HepG2 (cell line): ENCODE data around the gene CRYZL1. TPM values are rescaled to one million over a fixed set of nuclear protein-coding genes. Genes with fewer than 3 reads are reported as not detected.

Experiments
- ATAC-seq: fragments of 200-7000 bp; cut with Tn5 transposase; 3 replicates; pipeline ENCODE4 v1.9.1; 2020; ENCODE audit warnings: mild to moderate bottlenecking, moderate library complexity
- BruUV-seq: library from RNA; stranded (reverse); fragments of 400-500 nt; replicated peaks from 2 replicates; lab custom pipeline; 2021; lab: Mats Ljungman, UMichigan
- CTCF ChIA-PET: fragments of 300-600 bp; formaldehyde crosslinking; extraction: SDS; loops from one replicate; lab custom pipeline; 2021; ENCODE audit warnings: low total read pairs, inconsistent platforms, low intra/inter-chr PET ratio; lab: Yijun Ruan, JAX
- POLR2A ChIA-PET: fragments of 350-600 bp; sonication (Branson Sonifier 250); formaldehyde crosslinking; loops from one replicate; lab custom pipeline; 2020; ENCODE audit warnings: antibody characterized with exemption, inconsistent platforms; lab: Yijun Ruan, JAX
- DNase-seq: peaks from one replicate; pipeline ENCODE4 v3.0.0-alpha.2; 2015; ENCODE audit warnings: low spot score
- FAIRE-seq: peaks from 3 replicates; lab custom pipeline; 2011; peaks lifted over from hg19 to GRCh38; lab: Jason Lieb, UNC
- H2AFZ ChIP-seq: one replicate; pipeline ENCODE4 v1.6.1; 2011; ENCODE audit warnings: low read length, inconsistent platforms
- H3K27ac ChIP-seq: fragments of 300-600 bp; 3 replicates; pipeline ENCODE4 v1.8.0; 2011; ENCODE audit warnings: mixed run types, mild to moderate bottlenecking, mixed read lengths, low read length, inconsistent platforms; ENCODE audit not compliant: insufficient read depth; ENCODE audit errors: extremely low read length
- H3K27me3 ChIP-seq, 2 experiments: fragments of 200-600 bp in 1 of 2; 2 replicates in 1 of 2; 3 replicates in 1 of 2; pipeline versions ENCODE4 v1.6.0 to v1.8.0; 2011; ENCODE audit warnings: low read length in 2 of 2, mild to moderate bottlenecking in 2 of 2, moderate library complexity in 2 of 2, inconsistent platforms in 1 of 2; ENCODE audit not compliant: insufficient read depth in 2 of 2, control insufficient read depth in 1 of 2
- H3K36me3 ChIP-seq, 2 experiments: fragments of 200-600 bp in 1 of 2; replicated peaks in 1 of 2; 2 replicates in 1 of 2; 3 replicates in 1 of 2; pipeline versions ENCODE4 v1.5.1 to v1.8.0; 2011; ENCODE audit warnings: low read length in 2 of 2, inconsistent platforms in 1 of 2; ENCODE audit not compliant: insufficient read depth in 2 of 2, control insufficient read depth in 1 of 2
- H3K4me1 ChIP-seq: 2 replicates; pipeline ENCODE4 v1.5.1; 2012; ENCODE audit warnings: low read length, inconsistent platforms; ENCODE audit not compliant: insufficient read depth
- H3K4me2 ChIP-seq: 2 replicates; pipeline ENCODE4 v1.6.0; 2011; ENCODE audit warnings: low read depth, low read length, inconsistent platforms
- H3K4me3 ChIP-seq, 3 experiments: fragments of 200-600 bp in 1 of 3; sonication (generic), shearing (Covaris generic) in 1 of 3; replicated peaks in 1 of 3; 2 replicates each; pipeline ENCODE4 v1.5.1; 2011 to 2016; ENCODE audit warnings: low read length in 3 of 3, inconsistent platforms in 2 of 3, low read depth in 2 of 3, mild to moderate bottlenecking in 2 of 3, control low read depth in 1 of 3, mixed read lengths in 1 of 3; ENCODE audit not compliant: insufficient read depth in 1 of 3
- H3K79me2 ChIP-seq: one replicate; pipeline ENCODE4 v1.6.1; 2011; ENCODE audit warnings: low read length, inconsistent platforms; ENCODE audit not compliant: insufficient read depth
- H3K9ac ChIP-seq: 2 replicates; pipeline ENCODE4 v1.6.0; 2011; ENCODE audit warnings: mild to moderate bottlenecking, low read depth, low read length, inconsistent platforms; ENCODE audit not compliant: insufficient read depth
- H3K9me3 ChIP-seq: 2 replicates; pipeline ENCODE4 v1.5.1; 2012; ENCODE audit warnings: mild to moderate bottlenecking, low read length
- H4K20me1 ChIP-seq: 2 replicates; pipeline ENCODE4 v1.6.0; 2011; ENCODE audit warnings: inconsistent platforms, mild to moderate bottlenecking, low read length, moderate library complexity; ENCODE audit not compliant: insufficient read depth
- CHCHD3 ChIP-seq: sonication (generic); formaldehyde crosslinking; IDR thresholded peaks from 2 replicates; pipeline ENCODE4 v1.8.0; 2022; ENCODE audit warnings: mild to moderate bottlenecking, missing genetic modification reagents, moderate library complexity
- GPBP1L1 ChIP-seq: sonication (generic); formaldehyde crosslinking; IDR thresholded peaks from 2 replicates; pipeline ENCODE4 v1.5.0; 2020; ENCODE audit warnings: mild to moderate bottlenecking, missing genetic modification reagents
- HMG20B ChIP-seq: conservative IDR thresholded peaks from 2 replicates; pipeline ENCODE4 v1.6.1; 2016; ENCODE audit warnings: missing genetic modification reagents, missing compliant biosample characterization
- HNRNPK ChIP-seq: fragments of 200-400 bp; formaldehyde crosslinking; IDR thresholded peaks from 2 replicates; pipeline ENCODE4 v1.6.1; 2018; ENCODE audit warnings: low read length, low read depth, moderate library complexity, mild to moderate bottlenecking; ENCODE audit not compliant: poor library complexity, severe bottlenecking
- HNRNPL ChIP-seq: fragments of 200-400 bp; formaldehyde crosslinking; IDR thresholded peaks from 2 replicates; pipeline ENCODE4 v1.6.1; 2017; ENCODE audit warnings: mild to moderate bottlenecking, low read depth, low read length
- ISL2 ChIP-seq: sonication (generic); formaldehyde crosslinking; IDR thresholded peaks from 2 replicates; pipeline ENCODE4 v1.5.0; 2020; ENCODE audit warnings: missing genetic modification reagents
- JARID2 ChIP-seq: sonication (generic); formaldehyde crosslinking; IDR thresholded peaks from 2 replicates; pipeline ENCODE4 v1.8.1; 2023; ENCODE audit warnings: missing genetic modification reagents, inconsistent platforms; ENCODE audit not compliant: insufficient replicate concordance
- KLF16 ChIP-seq, 2 experiments: sonication (generic) in 1 of 2; formaldehyde crosslinking in 1 of 2; IDR thresholded peaks; 2 replicates each; pipeline versions ENCODE4 v1.6.1 to v1.8.0; 2016 to 2023; ENCODE audit warnings: missing genetic modification reagents in 2 of 2, missing compliant biosample characterization in 1 of 2
- NCOA2 ChIP-seq: sonication (generic); formaldehyde crosslinking; IDR thresholded peaks from 2 replicates; pipeline ENCODE4 v1.8.0; 2022; ENCODE audit warnings: inconsistent platforms
- NFRKB ChIP-seq: fragments of 450-650 bp; IDR thresholded peaks from 2 replicates; pipeline ENCODE4 v1.6.1; 2017
- RBM22 ChIP-seq: fragments of 200-400 bp; formaldehyde crosslinking; optimal IDR thresholded peaks from 2 replicates; pipeline ENCODE3; 2017; ENCODE audit warnings: mild to moderate bottlenecking, low read length, moderate library complexity
- SOX5 ChIP-seq: IDR thresholded peaks from 2 replicates; pipeline ENCODE4 v1.6.1; 2016; ENCODE audit warnings: borderline replicate concordance
- THAP9 ChIP-seq: sonication (generic); formaldehyde crosslinking; IDR thresholded peaks from 2 replicates; pipeline ENCODE4; 2020; ENCODE audit warnings: missing genetic modification reagents, mild to moderate bottlenecking, borderline replicate concordance
- ZBTB10 ChIP-seq: sonication (generic); formaldehyde crosslinking; IDR thresholded peaks from 2 replicates; pipeline ENCODE4 v1.4.0; 2020; ENCODE audit warnings: missing genetic modification reagents, borderline replicate concordance
- ZFAT ChIP-seq: sonication (generic); formaldehyde crosslinking; conservative IDR thresholded peaks from 2 replicates; pipeline ENCODE4 v1.8.1; 2023; ENCODE audit warnings: missing genetic modification reagents, inconsistent platforms
- ZIK1 ChIP-seq: sonication (generic); formaldehyde crosslinking; IDR thresholded peaks from 2 replicates; pipeline ENCODE4 v1.5.0; 2020; ENCODE audit warnings: mild to moderate bottlenecking, low read depth, missing genetic modification reagents, borderline replicate concordance
- ZNF44 ChIP-seq: sonication (generic); formaldehyde crosslinking; IDR thresholded peaks from 2 replicates; pipeline ENCODE4 v1.5.1; 2020; ENCODE audit warnings: mild to moderate bottlenecking, missing genetic modification reagents
- ZNF749 ChIP-seq: sonication (generic); formaldehyde crosslinking; IDR thresholded peaks from 2 replicates; pipeline ENCODE4 v1.8.0; 2022; ENCODE audit warnings: mild to moderate bottlenecking, missing genetic modification reagents, moderate library complexity, borderline replicate concordance
- WGBS: methylation state at CpG from one replicate; pipeline ENCODE4 v1.1.6; 2017; ENCODE audit warnings: low lambda C conversion rate; 5-methylcytosine and 5-hydroxymethylcytosine counted together
- in situ Hi-C: cut with HindIII; loops from 2 replicates; pipeline ENCODE4 v1.10.0; 2017; ENCODE audit warnings: low pct_unique_long_range_greater_than_20kb; ENCODE audit not compliant: extremely low pct_ligation_motif_present
- intact Hi-C: fragments of 100-400 bp; cut with micrococcal nuclease; formaldehyde crosslinking; loops from one replicate; pipeline ENCODE4 v1.10.0; 2022; ENCODE audit not compliant: unreplicated experiment
- polyA plus RNA-seq, 8 experiments: library from polyadenylated mRNA; depleted of rRNA in 3 of 8; stranded (reverse) in 7 of 8; unstranded in 1 of 8; fragments of >200 nt; fragmentation: Illumina TruSeq in 4 of 8; extraction: Trizol in 4 of 8; gene quantifications; 2 replicates each; pipeline versions ENCODE4 v1.2.1 to v1.2.3, GENCODE V29; 2011 to 2016; ENCODE audit warnings: low read depth in 4 of 8, missing spikeins in 1 of 8, mixed read lengths in 1 of 8; ENCODE audit not compliant: insufficient read depth in 1 of 8
- total RNA-seq, 5 experiments: library from RNA; depleted of rRNA; stranded (reverse); fragments of >200 nt; fragmentation: Illumina TruSeq; extraction: Trizol; gene quantifications; 2 replicates each; pipeline ENCODE4 v1.2.3, GENCODE V29; 2016; ENCODE audit warnings: low read depth in 1 of 5

Gene CRYZL1
- total and polyA plus RNA-seq, 2 of the 13 experiments (the other 11 are each of a cell fraction or from before 2014, with no cell fraction given) = 20.3 to 27.7 TPM

GRCh38 chr21:33611006-33611744, 30.4 kb downstream of the CRYZL1 start:
- Histone ChIP-seq H3K4me3 (no peak overlapping the region), H3K9me3 (no peaks in the 10 kb centered on the region), H3K9ac (no peak overlapping the region), H3K27ac (no peak overlapping the region), H4K20me1 (no peaks in the 10 kb centered on the region), H3K4me2 (no peak overlapping the region), H3K27me3 (no peaks in the 10 kb centered on the region), H3K36me3 (peaks cover 4 to 10% of the 10 kb centered on the region in 2 experiments; a peak in 2 of 5 replicates), H3K4me1 (no peaks in the 10 kb centered on the region), H2AFZ (no peak overlapping the region), H3K79me2 (no peaks in the 10 kb centered on the region)
- in situ Hi-C loops (no loop called here), intact Hi-C loops (no loop called here)
- FAIRE-seq = no peak
- CTCF ChIA-PET = no interaction called here
- no peak for DNase-seq
- POLR2A ChIA-PET = no interaction called here
- BruUV-seq = no TSS peak
- no peak for ATAC-seq
- WGBS = 97% methylated on average over 7 of the region's 7 CpGs
- TF ChIP-seq ZBTB10 (CRISPR knock-in tag) (no peak), ZFAT (no peak), HMG20B (CRISPR knock-in tag) (no peak), GPBP1L1 (CRISPR knock-in tag) (no peak), KLF16 (CRISPR knock-in tag; IDR thresholded peaks at IDR 0.05) (no peak), ZNF749 (CRISPR knock-in tag) (no peak), NFRKB (no peak), ZNF44 (no peak), THAP9 (CRISPR knock-in tag) (no peak), RBM22 (no peak), HNRNPL (no peak), NCOA2 (CRISPR knock-in tag) (no peak), SOX5 (CRISPR knock-in tag) (no peak), CHCHD3 (CRISPR knock-in tag) (no peak), ZIK1 (no peak), HNRNPK (no peak), ISL2 (CRISPR knock-in tag) (no peak), JARID2 (CRISPR knock-in tag) (no peak)
